HG03460 (cell line): ENCODE results near the gene LHPP.

Experiments
- ATAC-seq: cut with Tn5 transposase; IDR thresholded peaks from one replicate; pipeline ENCODE4 v1.9.1; 2021; ENCODE audit not compliant: unreplicated experiment

The LHPP gene

GRCh38 chr10:124447751-124448466 is 13.7 kb upstream of the LHPP start:
- ATAC-seq: no peak

- no peak for ATAC-seq
Observed at GRCh38 chr10:124448696-124449169, 12.9 kb upstream of the LHPP start.

- ATAC-seq: no peak
Observed at GRCh38 chr10:124449170-124450011, 12.2 kb upstream of the LHPP start.

- no peak for ATAC-seq
Observed at GRCh38 chr10:124450012-124450782, 11.4 kb upstream of the LHPP start, which contains the start of gene NKX1-2. NKX1-2 (minus strand) TSS chr10:124450035; CDS start chr10:124449943, 92 bp downstream.

- ATAC-seq: no peak
Observed at GRCh38 chr10:124450783-124451057, 10.9 kb upstream of the LHPP start.

- ATAC-seq: no peak
Observed at GRCh38 chr10:124451276-124451675, 10.3 kb upstream of the LHPP start.

- ATAC-seq: no peak
Observed at GRCh38 chr10:124453960-124454610, 7.5 kb upstream of the LHPP start.

GRCh38 chr10:124455441-124455840 is 6.2 kb upstream of the LHPP start:
- no peak for ATAC-seq

- ATAC-seq: no peak
Observed at GRCh38 chr10:124458473-124458872, 3.1 kb upstream of the LHPP start.

GRCh38 chr10:124458889-124459288 is 2.7 kb upstream of the LHPP start:
- ATAC-seq: no peak

GRCh38 chr10:124459395-124459794 is 2.2 kb upstream of the LHPP start:
- ATAC-seq: no peak

- ATAC-seq: no peak
Observed at GRCh38 chr10:124460144-124460543, 1.5 kb upstream of the LHPP start.

- ATAC-seq: no peak
Observed at GRCh38 chr10:124462348-124462695, 699 bp downstream of the LHPP start.

GRCh38 chr10:124464028-124464965 is 2.7 kb downstream of the LHPP start:
- ATAC-seq: no peak

- ATAC-seq: no peak
Observed at GRCh38 chr10:124465003-124465776, 3.6 kb downstream of the LHPP start.

- no peak for ATAC-seq
Observed at GRCh38 chr10:124465777-124466488, 4.3 kb downstream of the LHPP start.

- ATAC-seq: no peak
Observed at GRCh38 chr10:124467165-124467564, 5.5 kb downstream of the LHPP start.

- no peak for ATAC-seq
Observed at GRCh38 chr10:124468624-124469023, 7.0 kb downstream of the LHPP start.
